AG10803 (cell line): ENCODE data around the gene IDS.
"Not testable (repeated sequence)": the region's sequence is repeated elsewhere in the genome, so short reads cannot be mapped to it uniquely, and the experiment has no call there.

Source experiments
- DNase-seq: peaks from one replicate; pipeline ENCODE4 v3.0.0; 2010; ENCODE audit warnings: low read depth
- H3K4me3 ChIP-seq: 2 replicates; pipeline ENCODE4 v1.5.1; 2011; ENCODE audit warnings: mild to moderate bottlenecking, low read length, control low read depth
- CTCF ChIP-seq: conservative IDR thresholded peaks from 2 replicates; pipeline ENCODE4 v1.5.1; 2011; ENCODE audit warnings: mild to moderate bottlenecking, low read length, control low read depth, inconsistent platforms

The IDS gene

GRCh38 chrX:149528381-149528780, 23.3 kb upstream of the IDS start:
- no peak for DNase-seq
- H3K4me3 ChIP-seq: no peak overlapping the region
- TF ChIP-seq CTCF: no peak

- H3K4me3 ChIP-seq: no peak overlapping the region
- DNase-seq: peak; percentile 29
- TF ChIP-seq CTCF: peak; percentile 62
These were observed 22.6 kb upstream of the IDS start for GRCh38 chrX:149527705-149528104.

- not testable (repeated sequence) for DNase-seq, H3K4me3 ChIP-seq
These were observed 21.4 kb upstream of the IDS start for GRCh38 chrX:149526318-149527033.

GRCh38 chrX:149525903-149526302, 20.8 kb upstream of the IDS start:
- not testable (repeated sequence) for DNase-seq, H3K4me3 ChIP-seq

- DNase-seq: peak; percentile 68
- H3K4me3 ChIP-seq: not testable (repeated sequence)
These were observed 20.3 kb upstream of the IDS start for GRCh38 chrX:149525389-149525788.

GRCh38 chrX:149522916-149523315, 17.8 kb upstream of the IDS start:
- no peak for TF ChIP-seq CTCF
- H3K4me3 ChIP-seq: no peak overlapping the region
- no peak for DNase-seq

GRCh38 chrX:149521438-149521837, 16.3 kb upstream of the IDS start:
- no peak for DNase-seq
- no peak for TF ChIP-seq CTCF
- no peak overlapping the region for H3K4me3 ChIP-seq

- DNase-seq: peak; percentile 36
- not testable (repeated sequence) for H3K4me3 ChIP-seq
These were observed 15.7 kb upstream of the IDS start for GRCh38 chrX:149520636-149521277.

- no peak overlapping the region for H3K4me3 ChIP-seq
- TF ChIP-seq CTCF: no peak
- DNase-seq: no peak
These were observed 13.1 kb upstream of the IDS start for GRCh38 chrX:149518236-149518635.
